Spinal cord (tissue), 10 donors: ENCODE data around the gene LAMTOR2. TPM values are rescaled to one million over a fixed set of nuclear protein-coding genes. Genes with fewer than 3 reads are reported as not detected.

Source experiments
- DNase-seq, 6 donors: peaks; one replicate each; pipeline versions ENCODE4 v3.0.0 to v3.0.0-alpha.2; 2013 to 2015; ENCODE audit warnings: low spot score in 6 of 6, low read depth in 4 of 6
- H3K27ac ChIP-seq: one replicate; pipeline ENCODE4 v1.5.1; 2013; ENCODE audit warnings: low read depth, low read length, control low read depth
- H3K27me3 ChIP-seq: one replicate; pipeline ENCODE4 v1.6.1; 2013; ENCODE audit warnings: low read length; ENCODE audit not compliant: control insufficient read depth, insufficient read depth
- H3K36me3 ChIP-seq: one replicate; pipeline ENCODE4 v1.6.1; 2013; ENCODE audit warnings: low read length; ENCODE audit not compliant: control insufficient read depth, insufficient read depth
- H3K4me1 ChIP-seq: one replicate; pipeline ENCODE4 v1.6.1; 2013; ENCODE audit warnings: low read length; ENCODE audit not compliant: control insufficient read depth, insufficient read depth
- H3K4me3 ChIP-seq: one replicate; pipeline ENCODE4 v1.5.1; 2013; ENCODE audit warnings: low read depth, low read length, control low read depth
- H3K9me3 ChIP-seq: one replicate; pipeline ENCODE4 v1.6.1; 2013; ENCODE audit warnings: low read length; ENCODE audit not compliant: control insufficient read depth, insufficient read depth
- WGBS: methylation state at CpG from one replicate; pipeline ENCODE4 v1.1.5; 2013; ENCODE audit warnings: missing lambda C conversion rate; ENCODE audit not compliant: insufficient coverage; 5-methylcytosine and 5-hydroxymethylcytosine counted together
- long read RNA-seq, 4 donors: transcript quantifications; one replicate each; lab custom pipeline, GENCODE V29; 2026
- polyA plus RNA-seq, 2 donors: library from polyadenylated mRNA; unstranded; fragments of 120-200 nt; gene quantifications; one replicate each; pipeline ENCODE4 v1.2.1, GENCODE V29; 2013; ENCODE audit not compliant: insufficient read length in 2 of 2
- total RNA-seq, 2 donors: library from RNA; depleted of rRNA in 1 of 2; stranded (reverse); fragments of 120-200 nt in 1 of 2; fragments of >200 nt in 1 of 2; gene quantifications; one replicate each; pipeline versions ENCODE4 v1.2.3 to v1.2.4, GENCODE V29; 2013 to 2014
- donor health status: healthy.

LAMTOR2 gene
- total RNA-seq = 10 to 100 TPM; 34.9 to 76.8 TPM
- polyA plus RNA-seq = 10 to 100 TPM; 72.0 to 75.3 TPM
- long read RNA-seq, donor 1, transcript LAMTOR2-205 (3 exons, 623 nt) = minor isoform, 5 of 107 reads
- long read RNA-seq, donor 1, transcript LAMTOR2-202 (3 exons, 521 nt) = minor isoform, 13 of 107 reads
- long read RNA-seq, donor 1, transcript LAMTOR2-203 (4 exons, 655 nt) = major isoform, 60 of 107 reads
- long read RNA-seq, donor 1, partial matches to known transcripts = 29 of 107 reads
- long read RNA-seq, donor 1, other reads (novel, unspliced or antisense) = 0 of 107 reads
- long read RNA-seq, donor 2, transcript LAMTOR2-203 (4 exons, 655 nt) = major isoform, 24 of 36 reads
- long read RNA-seq, donor 2, transcript LAMTOR2-202 (3 exons, 521 nt) = minor isoform, 6 of 36 reads
- long read RNA-seq, donor 2, partial matches to known transcripts = 5 of 36 reads
- long read RNA-seq, donor 2, other reads (novel, unspliced or antisense) = 0 of 36 reads
- long read RNA-seq, donor 3, transcript LAMTOR2-203 (4 exons, 655 nt) = major isoform, 25 of 40 reads
- long read RNA-seq, donor 3, partial matches to known transcripts = 11 of 40 reads
- long read RNA-seq, donor 3, other reads (novel, unspliced or antisense) = 0 of 40 reads
- long read RNA-seq, donor 4, transcript LAMTOR2-203 (4 exons, 655 nt) = major isoform, 66 of 88 reads
- long read RNA-seq, donor 4, transcript LAMTOR2-205 (3 exons, 623 nt) = minor isoform, 12 of 88 reads
- long read RNA-seq, donor 4, partial matches to known transcripts = 8 of 88 reads
- long read RNA-seq, donor 4, other reads (novel, unspliced or antisense) = 0 of 88 reads

DNA sequence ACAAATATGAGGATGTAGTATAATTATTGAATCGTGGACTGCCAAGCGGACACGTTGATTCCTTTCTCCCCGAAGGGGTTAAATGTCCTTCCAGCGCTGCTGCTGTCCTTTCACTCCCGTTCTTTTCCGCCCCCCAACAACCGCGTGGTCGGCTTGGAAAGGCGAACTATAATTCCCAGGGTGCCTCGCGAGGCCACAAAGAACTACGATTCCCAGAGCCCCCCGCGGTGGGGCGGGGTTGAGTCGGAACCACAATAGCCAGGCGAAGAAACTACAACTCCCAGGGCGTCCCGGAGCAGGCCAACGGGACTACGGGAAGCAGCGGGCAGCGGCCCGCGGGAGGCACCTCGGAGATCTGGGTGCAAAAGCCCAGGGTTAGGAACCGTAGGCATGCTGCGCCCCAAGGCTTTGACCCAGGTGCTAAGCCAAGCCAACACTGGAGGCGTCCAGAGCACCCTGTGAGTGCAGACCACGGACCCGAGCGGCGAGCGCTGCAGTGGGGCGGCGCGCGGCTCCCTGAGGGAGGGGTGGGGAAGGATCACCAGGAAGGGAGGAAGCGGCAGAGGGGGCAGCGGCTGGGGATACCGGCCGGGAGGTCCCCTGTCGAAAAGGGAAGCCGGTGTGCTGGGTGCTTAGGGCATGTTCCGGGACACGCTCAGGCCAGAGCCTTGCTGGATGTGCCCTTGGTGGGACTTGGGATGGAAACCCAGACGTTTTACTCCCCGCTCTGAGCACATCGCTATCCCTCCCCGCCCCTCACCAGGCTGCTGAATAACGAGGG lies at the start of gene LAMTOR2:
LAMTOR2 (plus strand) TSS at position 283 of the 781 bp plus-strand sequence; CDS start at position 391, 108 bp downstream.
- under 1% methylated on average over 50 of the region's 53 CpGs for WGBS
- H3K4me1 ChIP-seq = peaks cover 22% of the 10 kb centered on the region
- H3K27me3 ChIP-seq = no peaks in the 10 kb centered on the region
- peak within 1 kb of the TSS; percentile 100 for H3K4me3 ChIP-seq
- peaks cover 33% of the 10 kb centered on the region for H3K36me3 ChIP-seq
- DNase-seq = peak; percentile 96 to 100 (median 99)
- H3K27ac ChIP-seq = peak within 1 kb of the TSS; percentile 98
- H3K9me3 ChIP-seq = no peaks in the 10 kb centered on the region

DNA sequence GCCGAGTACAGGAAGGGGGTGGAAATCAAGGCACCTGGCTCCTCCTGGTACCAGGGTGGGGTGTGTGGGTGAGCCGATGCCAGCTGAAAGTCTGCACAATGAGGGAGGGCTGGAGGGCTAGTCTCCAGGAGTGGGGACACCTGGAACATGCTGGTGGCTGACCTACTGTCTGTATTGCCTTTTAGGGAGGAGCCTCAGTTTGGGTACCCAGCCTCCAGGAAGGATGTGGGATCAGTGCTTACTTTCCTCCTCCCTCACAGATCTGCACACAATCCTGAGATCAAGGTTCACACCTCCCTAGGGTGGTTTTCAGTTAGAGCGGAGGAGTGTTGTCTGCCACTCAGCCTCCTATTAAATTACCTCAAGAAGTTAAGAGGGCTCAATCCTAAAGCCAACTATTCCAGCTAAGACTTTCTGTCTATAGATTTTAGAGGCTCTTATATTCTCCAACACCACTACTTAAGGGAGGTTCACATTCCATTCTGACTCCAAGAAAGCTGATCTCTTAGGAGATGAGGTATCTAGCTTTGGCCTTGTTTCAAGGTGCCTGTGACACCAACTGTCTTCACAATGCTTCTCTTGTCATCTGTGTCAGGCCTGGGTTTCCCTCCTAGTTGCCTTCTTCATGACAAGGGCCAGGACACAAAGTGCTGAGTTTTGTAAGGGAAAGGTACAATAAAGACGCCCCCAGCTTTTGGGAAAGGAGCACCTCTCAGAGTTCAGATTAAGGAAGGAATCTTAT lies 49.6 kb upstream of the LAMTOR2 start:
- no peak overlapping the region for H3K27ac ChIP-seq
- peaks cover 11% of the 10 kb centered on the region for H3K4me1 ChIP-seq
- H3K9me3 ChIP-seq = no peaks in the 10 kb centered on the region
- peaks cover 26% of the 10 kb centered on the region for H3K36me3 ChIP-seq
- no peak overlapping the region for H3K4me3 ChIP-seq
- no peaks in the 10 kb centered on the region for H3K27me3 ChIP-seq
- DNase-seq = no peak
- 76% methylated on average over 3 of the region's 4 CpGs for WGBS

DNA sequence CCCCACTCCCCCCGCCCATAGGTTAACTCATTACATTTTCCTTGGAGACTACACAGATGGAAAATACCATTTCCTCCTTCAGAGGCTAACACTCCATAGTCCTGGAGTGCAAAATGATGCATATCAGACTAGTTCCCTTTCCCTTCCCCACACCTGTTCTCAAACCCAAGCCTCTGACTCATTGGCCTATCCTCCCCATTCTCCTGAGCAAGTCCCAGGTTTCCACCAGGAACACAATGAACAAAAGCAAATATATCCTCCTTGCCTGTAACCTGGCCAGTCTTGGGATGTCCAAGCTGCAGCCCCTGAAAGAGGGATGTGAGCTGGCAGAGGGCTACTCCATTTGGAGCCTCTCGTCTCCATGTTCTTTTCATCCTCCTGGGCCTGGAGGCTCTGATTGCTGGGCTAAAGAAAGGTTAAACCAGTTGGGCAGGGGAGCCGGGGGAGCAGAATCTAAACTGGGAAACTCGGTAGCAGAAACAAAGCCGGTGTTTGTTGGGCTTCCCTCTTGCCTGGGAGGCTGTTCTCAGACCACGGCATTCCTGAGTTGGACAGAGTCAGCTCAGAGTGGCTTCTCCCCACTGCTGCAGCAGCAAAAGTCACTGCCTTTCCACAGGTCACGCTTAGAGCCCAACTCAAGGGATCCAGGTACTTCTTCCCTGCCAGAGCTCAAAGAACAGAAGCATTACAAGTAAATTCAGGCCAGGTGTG lies 47.8 kb upstream of the LAMTOR2 start:
- H3K4me3 ChIP-seq = no peak overlapping the region
- H3K36me3 ChIP-seq = peaks cover 42% of the 10 kb centered on the region
- peak overlapping the region; percentile 54 for H3K27ac ChIP-seq
- no peaks in the 10 kb centered on the region for H3K9me3 ChIP-seq
- H3K4me1 ChIP-seq = no peaks in the 10 kb centered on the region
- 62% methylated on average over 6 of the region's 7 CpGs for WGBS
- no peaks in the 10 kb centered on the region for H3K27me3 ChIP-seq
- DNase-seq = no peak

DNA sequence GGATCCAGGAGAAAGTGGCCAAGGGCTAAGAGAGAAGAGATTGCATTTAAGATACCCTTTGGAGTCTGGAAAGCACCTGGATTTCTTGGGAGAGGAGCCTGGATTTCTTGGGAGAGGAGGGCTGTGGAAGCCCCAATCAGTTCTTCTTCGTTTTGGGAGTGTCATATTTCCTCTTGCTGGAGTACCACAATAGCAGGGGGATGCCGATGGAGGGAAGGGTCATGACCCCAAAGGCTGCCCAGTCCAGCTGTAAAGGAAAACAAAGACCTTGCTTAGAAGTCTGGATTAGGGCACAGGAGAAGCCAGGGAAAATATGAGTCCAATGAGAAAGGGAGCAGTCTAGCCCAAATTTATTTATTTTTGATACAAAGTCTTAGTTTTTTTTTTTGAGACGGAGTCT lies 45.2 kb upstream of the LAMTOR2 start:
- WGBS = 0% methylated on average over 1 of the region's 3 CpGs

DNA sequence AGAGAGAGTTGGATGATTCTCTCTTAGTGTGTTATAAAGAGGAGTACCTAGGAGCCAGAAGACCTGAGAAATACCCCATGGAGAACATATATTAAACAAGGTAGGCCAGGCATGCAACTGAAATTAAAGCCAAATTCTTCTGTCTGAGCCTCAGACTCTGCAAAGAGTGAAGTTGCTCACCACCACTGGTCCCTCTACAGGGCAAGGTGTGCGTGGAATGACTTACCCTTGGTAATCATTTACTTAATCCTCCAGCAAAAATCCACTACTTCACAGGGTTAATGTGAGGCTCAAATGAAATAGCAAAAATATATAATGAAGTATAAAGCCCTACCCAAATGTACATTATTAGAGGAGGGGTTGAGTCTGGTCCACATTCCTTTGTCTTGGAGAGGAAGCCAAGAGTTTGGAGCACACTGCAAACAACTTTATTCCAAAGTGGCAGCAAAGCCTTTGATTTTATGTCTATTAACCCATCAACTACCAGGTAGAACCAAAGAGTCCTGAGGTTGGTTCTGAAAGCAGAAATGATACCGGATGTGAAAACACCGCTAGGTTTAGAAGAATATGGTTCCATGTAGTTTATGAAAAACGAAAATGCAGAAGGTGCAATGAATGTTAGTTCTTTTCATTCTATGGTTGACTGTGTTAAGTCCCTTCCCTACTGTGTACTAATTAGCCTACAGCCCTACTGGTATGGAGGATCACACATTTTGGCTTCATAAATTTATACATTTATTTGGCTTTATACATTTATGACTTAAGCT lies 42.3 kb upstream of the LAMTOR2 start:
- Histone ChIP-seq H3K4me3 (no peak overlapping the region), H3K27me3 (no peaks in the 10 kb centered on the region), H3K27ac (no peak overlapping the region), H3K9me3 (no peaks in the 10 kb centered on the region), H3K4me1 (no peaks in the 10 kb centered on the region), H3K36me3 (peaks cover 77% of the 10 kb centered on the region)
- no CpG with 5 or more reads among the region's 4 CpGs for WGBS
- no peak for DNase-seq

More for the DNA sequence above, 45.2 kb upstream of the LAMTOR2 start:
- peaks cover 58% of the 10 kb centered on the region for H3K36me3 ChIP-seq
- no peaks in the 10 kb centered on the region for H3K9me3 ChIP-seq
- DNase-seq = no peak
- H3K4me3 ChIP-seq = no peak overlapping the region
- H3K4me1 ChIP-seq = no peaks in the 10 kb centered on the region
- no peaks in the 10 kb centered on the region for H3K27me3 ChIP-seq
- no peak overlapping the region for H3K27ac ChIP-seq

DNA sequence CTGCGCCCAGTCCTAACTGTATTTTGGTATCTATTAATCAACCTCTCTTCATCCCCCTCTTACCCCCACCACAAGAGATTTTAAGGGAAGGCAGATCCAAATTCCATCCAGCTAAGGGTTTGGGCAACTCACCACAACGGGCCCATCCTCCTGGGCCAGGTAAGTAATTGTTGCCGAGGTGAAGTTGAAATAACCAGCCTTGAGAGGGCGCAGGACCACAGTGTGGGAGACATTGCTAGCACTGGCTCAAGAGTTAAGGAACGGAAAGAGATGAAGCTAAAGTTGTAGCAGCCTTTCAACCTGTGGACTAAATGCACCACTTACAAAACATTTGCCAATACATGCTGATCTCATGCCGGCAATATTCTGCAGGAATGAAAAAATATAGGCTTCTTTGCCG lies 39.8 kb upstream of the LAMTOR2 start:
- WGBS = 100% methylated on average over 3 of the region's 7 CpGs
- Histone ChIP-seq H3K36me3 (peaks cover 70% of the 10 kb centered on the region), H3K27me3 (no peaks in the 10 kb centered on the region), H3K27ac (no peak overlapping the region), H3K9me3 (no peaks in the 10 kb centered on the region), H3K4me3 (no peak overlapping the region), H3K4me1 (peaks cover 2% of the 10 kb centered on the region)
- no peak for DNase-seq

DNA sequence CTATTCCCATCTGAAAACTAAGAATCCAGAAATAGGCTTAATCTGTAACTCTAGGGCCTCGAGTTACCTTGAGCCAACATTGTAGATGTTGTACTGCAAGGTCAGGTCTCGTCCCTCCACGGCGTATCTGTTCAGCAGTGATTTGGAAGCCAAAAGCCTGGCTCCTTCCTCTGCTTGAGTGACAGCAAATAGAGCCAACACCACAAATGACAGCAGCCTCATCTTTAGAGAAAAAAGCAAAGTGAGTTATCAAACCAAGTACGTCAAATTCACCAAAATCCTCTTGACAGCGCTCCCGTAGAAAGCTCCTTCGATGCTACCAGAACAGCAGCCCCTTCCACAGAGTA lies 34.7 kb upstream of the LAMTOR2 start:
- WGBS = 80% methylated on average over 8 of the region's 8 CpGs
- Histone ChIP-seq H3K4me3 (peak overlapping the region; percentile 78), H3K27ac (no peak overlapping the region), H3K4me1 (peaks cover 8% of the 10 kb centered on the region), H3K27me3 (no peaks in the 10 kb centered on the region), H3K9me3 (no peaks in the 10 kb centered on the region), H3K36me3 (peaks cover 33% of the 10 kb centered on the region)
- no peak for DNase-seq

DNA sequence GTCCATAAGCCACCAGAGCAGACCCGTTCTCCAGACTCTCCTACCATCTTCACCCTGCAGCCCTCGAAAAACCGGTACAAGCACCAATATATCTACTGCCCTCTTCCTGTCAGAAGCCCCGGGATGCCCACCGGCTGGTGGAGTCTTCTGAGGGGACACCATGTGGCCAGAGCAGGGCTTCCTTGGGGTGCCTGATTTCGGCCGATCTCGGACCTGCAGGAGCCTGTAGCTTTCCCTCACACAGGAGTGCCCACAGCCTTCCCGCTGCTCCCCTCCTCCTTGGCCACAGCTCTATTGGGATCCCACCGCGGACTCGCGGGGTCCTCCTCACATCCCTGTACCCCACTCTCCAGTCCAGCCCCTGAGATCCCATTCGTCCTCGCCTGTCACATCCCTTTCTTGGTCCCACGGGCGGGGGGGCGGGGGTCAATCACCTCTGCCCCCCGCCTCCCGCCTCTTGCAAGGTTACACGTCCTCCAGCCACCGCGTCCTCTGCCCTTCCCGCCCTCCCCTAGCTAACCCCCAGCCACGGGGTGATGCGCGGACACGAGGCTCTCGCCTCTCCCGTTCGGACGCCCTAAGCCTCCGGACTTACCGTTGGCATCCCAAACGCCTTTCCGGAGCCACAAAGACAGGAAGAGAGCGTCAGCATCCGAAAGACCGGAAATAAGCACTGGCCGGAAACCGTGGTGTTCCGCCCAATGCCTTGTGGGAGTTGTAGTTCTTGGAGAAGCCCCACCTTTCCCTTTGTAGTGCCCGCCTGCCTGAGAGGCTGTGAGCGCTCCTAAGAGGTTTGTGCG lies 34.1 kb upstream of the LAMTOR2 start, which contains the start of gene SSR2:
SSR2 (minus strand) TSS at position 659 of the 800 bp plus-strand sequence. CDS start 784 bp downstream, outside the sequence.
- WGBS = 0% methylated on average over 44 of the region's 45 CpGs
- H3K9me3 ChIP-seq = no peaks in the 10 kb centered on the region

More for the DNA sequence above, 34.1 kb upstream of the LAMTOR2 start, which contains the start of gene SSR2:
- peaks cover 8% of the 10 kb centered on the region for H3K4me1 ChIP-seq
- peak within 1 kb of the TSS; percentile 78 for H3K4me3 ChIP-seq
- peak; percentile 76 to 99 (median 89) for DNase-seq
- peaks cover 31% of the 10 kb centered on the region for H3K36me3 ChIP-seq
- H3K27ac ChIP-seq = peak within 1 kb of the TSS; percentile 76
- H3K27me3 ChIP-seq = no peaks in the 10 kb centered on the region
